ENCODE data around the gene CIDEC. TPM values are rescaled to one million over a fixed set of nuclear protein-coding genes. Genes with fewer than 3 reads are reported as not detected.

CIDEC gene
- total and polyA plus RNA-seq, 2 experiments from 2014 or later: not detected

DNA sequence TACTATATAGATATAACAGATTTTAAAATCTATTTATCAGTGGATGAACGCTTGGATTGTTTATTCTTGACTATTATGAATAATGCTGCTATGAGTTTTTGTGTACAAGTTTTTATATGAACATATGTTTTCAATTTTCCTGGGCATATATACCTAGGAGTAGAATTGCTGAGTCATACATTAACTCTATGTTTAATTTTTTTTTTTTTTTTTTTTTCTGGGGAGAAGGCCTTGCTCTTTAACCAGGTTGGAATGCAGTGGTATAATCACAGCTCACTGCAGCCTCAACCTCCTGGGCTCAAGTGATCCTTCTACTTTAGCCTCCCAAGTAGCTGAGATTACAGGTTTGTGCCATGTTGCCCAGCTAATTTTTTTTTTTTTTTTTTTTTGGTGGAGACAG lies 9.1 kb downstream of the CIDEC start (continued):
- TF ChIP-seq EZH2 (IDR thresholded peaks at IDR 0.05; ENCODE audit: low read depth, unreplicated experiment): no peak
- no peak for TF ChIP-seq CTCF (conservative IDR thresholded peaks at IDR 0.05; ENCODE audit: low read depth in 2 of 2)
- TF ChIP-seq, protein P1, sequence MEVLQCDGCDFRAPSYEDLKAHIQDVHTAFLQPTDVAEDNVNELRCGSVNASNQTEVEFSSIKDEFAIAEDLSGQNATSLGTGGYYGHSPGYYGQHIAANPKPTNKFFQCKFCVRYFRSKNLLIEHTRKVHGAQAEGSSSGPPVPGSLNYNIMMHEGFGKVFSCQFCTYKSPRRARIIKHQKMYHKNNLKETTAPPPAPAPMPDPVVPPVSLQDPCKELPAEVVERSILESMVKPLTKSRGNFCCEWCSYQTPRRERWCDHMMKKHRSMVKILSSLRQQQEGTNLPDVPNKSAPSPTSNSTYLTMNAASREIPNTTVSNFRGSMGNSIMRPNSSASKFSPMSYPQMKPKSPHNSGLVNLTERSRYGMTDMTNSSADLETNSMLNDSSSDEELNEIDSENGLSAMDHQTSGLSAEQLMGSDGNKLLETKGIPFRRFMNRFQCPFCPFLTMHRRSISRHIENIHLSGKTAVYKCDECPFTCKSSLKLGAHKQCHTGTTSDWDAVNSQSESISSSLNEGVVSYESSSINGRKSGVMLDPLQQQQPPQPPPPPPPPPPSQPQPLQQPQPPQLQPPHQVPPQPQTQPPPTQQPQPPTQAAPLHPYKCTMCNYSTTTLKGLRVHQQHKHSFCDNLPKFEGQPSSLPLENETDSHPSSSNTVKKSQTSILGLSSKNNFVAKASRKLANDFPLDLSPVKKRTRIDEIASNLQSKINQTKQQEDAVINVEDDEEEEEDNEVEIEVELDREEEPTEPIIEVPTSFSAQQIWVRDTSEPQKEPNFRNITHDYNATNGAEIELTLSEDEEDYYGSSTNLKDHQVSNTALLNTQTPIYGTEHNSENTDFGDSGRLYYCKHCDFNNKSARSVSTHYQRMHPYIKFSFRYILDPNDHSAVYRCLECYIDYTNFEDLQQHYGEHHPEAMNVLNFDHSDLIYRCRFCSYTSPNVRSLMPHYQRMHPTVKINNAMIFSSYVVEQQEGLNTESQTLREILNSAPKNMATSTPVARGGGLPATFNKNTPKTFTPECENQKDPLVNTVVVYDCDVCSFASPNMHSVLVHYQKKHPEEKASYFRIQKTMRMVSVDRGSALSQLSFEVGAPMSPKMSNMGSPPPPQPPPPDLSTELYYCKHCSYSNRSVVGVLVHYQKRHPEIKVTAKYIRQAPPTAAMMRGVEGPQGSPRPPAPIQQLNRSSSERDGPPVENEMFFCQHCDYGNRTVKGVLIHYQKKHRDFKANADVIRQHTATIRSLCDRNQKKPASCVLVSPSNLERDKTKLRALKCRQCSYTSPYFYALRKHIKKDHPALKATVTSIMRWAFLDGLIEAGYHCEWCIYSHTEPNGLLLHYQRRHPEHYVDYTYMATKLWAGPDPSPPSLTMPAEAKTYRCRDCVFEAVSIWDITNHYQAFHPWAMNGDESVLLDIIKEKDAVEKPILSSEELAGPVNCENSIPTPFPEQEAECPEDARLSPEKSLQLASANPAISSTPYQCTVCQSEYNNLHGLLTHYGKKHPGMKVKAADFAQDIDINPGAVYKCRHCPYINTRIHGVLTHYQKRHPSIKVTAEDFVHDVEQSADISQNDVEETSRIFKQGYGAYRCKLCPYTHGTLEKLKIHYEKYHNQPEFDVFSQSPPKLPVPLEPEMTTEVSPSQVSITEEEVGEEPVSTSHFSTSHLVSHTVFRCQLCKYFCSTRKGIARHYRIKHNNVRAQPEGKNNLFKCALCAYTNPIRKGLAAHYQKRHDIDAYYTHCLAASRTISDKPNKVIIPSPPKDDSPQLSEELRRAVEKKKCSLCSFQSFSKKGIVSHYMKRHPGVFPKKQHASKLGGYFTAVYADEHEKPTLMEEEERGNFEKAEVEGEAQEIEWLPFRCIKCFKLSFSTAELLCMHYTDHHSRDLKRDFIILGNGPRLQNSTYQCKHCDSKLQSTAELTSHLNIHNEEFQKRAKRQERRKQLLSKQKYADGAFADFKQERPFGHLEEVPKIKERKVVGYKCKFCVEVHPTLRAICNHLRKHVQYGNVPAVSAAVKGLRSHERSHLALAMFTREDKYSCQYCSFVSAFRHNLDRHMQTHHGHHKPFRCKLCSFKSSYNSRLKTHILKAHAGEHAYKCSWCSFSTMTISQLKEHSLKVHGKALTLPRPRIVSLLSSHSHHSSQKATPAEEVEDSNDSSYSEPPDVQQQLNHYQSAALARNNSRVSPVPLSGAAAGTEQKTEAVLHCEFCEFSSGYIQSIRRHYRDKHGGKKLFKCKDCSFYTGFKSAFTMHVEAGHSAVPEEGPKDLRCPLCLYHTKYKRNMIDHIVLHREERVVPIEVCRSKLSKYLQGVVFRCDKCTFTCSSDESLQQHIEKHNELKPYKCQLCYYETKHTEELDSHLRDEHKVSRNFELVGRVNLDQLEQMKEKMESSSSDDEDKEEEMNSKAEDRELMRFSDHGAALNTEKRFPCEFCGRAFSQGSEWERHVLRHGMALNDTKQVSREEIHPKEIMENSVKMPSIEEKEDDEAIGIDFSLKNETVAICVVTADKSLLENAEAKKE (CRISPR knock-in tag; IDR thresholded peaks at IDR 0.05): no peak

GRCh38 chr3:9869955-9870354 lies 10.1 kb downstream of the CIDEC start:
- H2AFZ ChIP-seq: no peak overlapping the region
- H3K9me2 ChIP-seq (ENCODE audit: insufficient read depth): no peaks in the 10 kb centered on the region
- H3K4me1 ChIP-seq (ENCODE audit: insufficient read depth): no peaks in the 10 kb centered on the region
- H4K20me1 ChIP-seq (replicated peaks; ENCODE audit: insufficient read depth): no peaks in the 10 kb centered on the region
- H3K4me2 ChIP-seq: no peak overlapping the region
- no peaks in the 10 kb centered on the region for H3F3A ChIP-seq (replicated peaks; ENCODE audit: low read depth)
- no peak overlapping the region for H3K27ac Mint-ChIP-seq
- no peaks in the 10 kb centered on the region for H3K79me2 ChIP-seq (replicated peaks; ENCODE audit: insufficient read depth)
- no peaks in the 10 kb centered on the region for H3K36me3 ChIP-seq (ENCODE audit: insufficient read depth)
- ATAC-seq (no peak), DNase-seq (ENCODE audit: low spot score) (no peak)
- no peaks in the 10 kb centered on the region; the same call in 2 of the 3 replicates for H3K9me3 Mint-ChIP-seq
- H3K4me3 ChIP-seq: no peak overlapping the region
- H3K27ac ChIP-seq (ENCODE audit: low read depth): no peak overlapping the region
- no peaks in the 10 kb centered on the region for H3K27me3 ChIP-seq (ENCODE audit: insufficient read depth)
- no peak overlapping the region for H3K4me3 Mint-ChIP-seq
- H3K27me3 Mint-ChIP-seq (ENCODE audit: insufficient read depth, low read depth, poor library complexity): peaks cover 9% of the 10 kb centered on the region
- no peaks in the 10 kb centered on the region for H3K4me1 Mint-ChIP-seq
- no peaks in the 10 kb centered on the region for H3K36me3 Mint-ChIP-seq (ENCODE audit: low read depth)
- TF ChIP-seq POLR2AphosphoS5 (IDR thresholded peaks at IDR 0.05; ENCODE audit: low read depth) (no peak), ZNF331 (CRISPR knock-in tag; IDR thresholded peaks at IDR 0.05; ENCODE audit: low read depth) (no peak), NANOG (IDR thresholded peaks at IDR 0.05; ENCODE audit: borderline replicate concordance) (no peak), EZH2phosphoT487 (IDR thresholded peaks at IDR 0.05; ENCODE audit: unreplicated experiment) (no peak), EZH2 (IDR thresholded peaks at IDR 0.05; ENCODE audit: low read depth, unreplicated experiment) (no peak), REST (IDR thresholded peaks at IDR 0.05; ENCODE audit: unreplicated experiment) (no peak), JUNB (IDR thresholded peaks at IDR 0.05; ENCODE audit: unreplicated experiment) (no peak), CTCF (conservative IDR thresholded peaks at IDR 0.05; ENCODE audit: low read depth in 2 of 2) (no peak), CREB1 (CRISPR knock-in tag; IDR thresholded peaks at IDR 0.05; ENCODE audit: low read depth) (no peak), ZNF114 (CRISPR knock-in tag; IDR thresholded peaks at IDR 0.05) (no peak)

All from GM23338 (cell line).